ENCODE measurements around the gene CDC37L1.

The CDC37L1 gene

DNA sequence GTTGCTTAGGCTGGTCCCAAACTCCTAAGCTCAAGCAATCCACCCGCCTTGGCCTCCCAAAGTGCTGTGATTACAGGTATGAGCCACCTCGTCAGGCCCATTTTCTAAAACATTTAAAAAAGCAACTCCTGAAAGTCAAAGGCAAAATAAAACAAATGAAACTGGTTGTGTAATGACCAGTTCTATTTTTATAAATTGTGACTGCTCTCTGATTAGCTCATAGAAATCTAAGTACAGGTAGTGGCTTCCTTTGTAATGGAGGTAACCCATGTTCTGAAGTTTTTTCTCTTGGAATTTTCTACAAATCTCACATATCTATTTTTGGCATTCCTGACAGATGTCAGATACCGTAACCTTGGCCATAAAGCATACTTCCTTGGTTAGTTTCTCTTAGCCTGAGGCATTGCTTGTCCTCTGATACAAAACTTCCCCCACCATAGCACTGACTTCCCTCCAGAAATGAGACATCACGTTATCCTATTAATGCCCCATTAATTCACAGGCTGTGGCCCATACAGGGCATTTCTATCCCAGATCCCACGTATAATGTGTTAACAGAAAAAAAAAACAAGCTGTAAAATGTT is 75.7 kb downstream of the CDC37L1 start:
- H3K36me3 ChIP-seq: no peaks in the 10 kb centered on the region
- intact Hi-C loops (cut with DNase I; ENCODE audit: low total_unique reads): no loop called here
- no peak overlapping the region for H3K27ac ChIP-seq
- H3K27me3 ChIP-seq: no peaks in the 10 kb centered on the region
- TF ChIP-seq, protein P1, sequence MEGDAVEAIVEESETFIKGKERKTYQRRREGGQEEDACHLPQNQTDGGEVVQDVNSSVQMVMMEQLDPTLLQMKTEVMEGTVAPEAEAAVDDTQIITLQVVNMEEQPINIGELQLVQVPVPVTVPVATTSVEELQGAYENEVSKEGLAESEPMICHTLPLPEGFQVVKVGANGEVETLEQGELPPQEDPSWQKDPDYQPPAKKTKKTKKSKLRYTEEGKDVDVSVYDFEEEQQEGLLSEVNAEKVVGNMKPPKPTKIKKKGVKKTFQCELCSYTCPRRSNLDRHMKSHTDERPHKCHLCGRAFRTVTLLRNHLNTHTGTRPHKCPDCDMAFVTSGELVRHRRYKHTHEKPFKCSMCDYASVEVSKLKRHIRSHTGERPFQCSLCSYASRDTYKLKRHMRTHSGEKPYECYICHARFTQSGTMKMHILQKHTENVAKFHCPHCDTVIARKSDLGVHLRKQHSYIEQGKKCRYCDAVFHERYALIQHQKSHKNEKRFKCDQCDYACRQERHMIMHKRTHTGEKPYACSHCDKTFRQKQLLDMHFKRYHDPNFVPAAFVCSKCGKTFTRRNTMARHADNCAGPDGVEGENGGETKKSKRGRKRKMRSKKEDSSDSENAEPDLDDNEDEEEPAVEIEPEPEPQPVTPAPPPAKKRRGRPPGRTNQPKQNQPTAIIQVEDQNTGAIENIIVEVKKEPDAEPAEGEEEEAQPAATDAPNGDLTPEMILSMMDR (IDR thresholded peaks at IDR 0.05): no peak
- no peaks in the 10 kb centered on the region for H3K9me3 ChIP-seq
- no peak for DNase-seq
- H3K4me3 ChIP-seq: no peak overlapping the region
- H3K4me1 ChIP-seq: peaks cover 0 to 4% (median 0%) of the 10 kb centered on the region in 4 donors

DNA sequence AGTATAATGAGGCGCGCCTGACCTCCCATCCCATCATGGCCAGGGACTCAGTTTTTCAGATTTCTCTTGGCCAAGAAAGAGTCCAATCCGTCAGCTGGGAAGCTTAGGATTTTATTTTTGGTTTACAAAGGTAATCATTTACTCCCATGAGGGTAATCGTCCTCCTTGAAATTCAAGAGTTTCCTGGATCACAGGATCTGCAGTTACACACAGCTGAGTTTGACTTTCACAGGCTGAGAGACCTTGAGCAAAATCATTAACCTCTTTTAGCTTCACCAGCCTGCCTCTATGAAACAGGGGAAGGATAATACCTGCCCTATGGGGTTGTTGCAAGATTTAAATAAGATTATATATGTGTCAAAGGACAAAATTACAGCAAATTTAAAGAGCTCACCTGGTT is 77.1 kb downstream of the CDC37L1 start:
- no peaks in the 10 kb centered on the region for H3K36me3 ChIP-seq
- no peaks in the 10 kb centered on the region for H3K27me3 ChIP-seq
- no peaks in the 10 kb centered on the region for H3K9me3 ChIP-seq
- H3K27ac ChIP-seq: no peak overlapping the region
- DNase-seq: no peak
- intact Hi-C loops (cut with DNase I; ENCODE audit: low total_unique reads): no loop called here
- H3K4me3 ChIP-seq: no peak overlapping the region
- TF ChIP-seq, protein P1 (IDR thresholded peaks at IDR 0.05): no peak
- H3K4me1 ChIP-seq: peaks cover 0 to 4% (median 0%) of the 10 kb centered on the region in 4 donors

All from tibial artery (tissue), 4 donors.